HG02852 (cell line): ENCODE data around the gene RUVBL1.

Experiments used
- ATAC-seq: cut with Tn5 transposase; IDR thresholded peaks from one replicate; pipeline ENCODE4 v1.9.1; 2021; ENCODE audit warnings: mild to moderate bottlenecking, moderate library complexity; ENCODE audit not compliant: unreplicated experiment

Gene RUVBL1

DNA sequence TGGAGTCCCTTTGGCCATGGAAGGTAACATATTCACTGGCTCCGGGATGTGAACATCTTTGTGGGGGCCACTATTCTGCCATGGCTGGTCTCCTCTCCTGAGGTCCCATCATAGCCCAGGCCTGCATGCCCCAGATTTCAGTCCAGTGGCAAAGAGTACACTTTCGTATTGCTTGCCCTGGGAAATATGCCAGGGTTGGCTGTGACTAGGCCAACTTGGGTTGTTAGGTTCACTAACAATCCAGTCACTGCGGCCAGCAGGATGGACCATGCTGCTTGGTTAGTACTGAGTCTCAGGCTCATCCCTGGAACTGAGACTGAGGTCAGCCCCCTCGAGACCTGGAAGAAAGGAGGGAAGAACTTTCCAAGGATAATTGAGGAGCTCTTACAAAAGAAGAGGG lies 19.9 kb upstream of the RUVBL1 start:
- no peak for ATAC-seq

DNA sequence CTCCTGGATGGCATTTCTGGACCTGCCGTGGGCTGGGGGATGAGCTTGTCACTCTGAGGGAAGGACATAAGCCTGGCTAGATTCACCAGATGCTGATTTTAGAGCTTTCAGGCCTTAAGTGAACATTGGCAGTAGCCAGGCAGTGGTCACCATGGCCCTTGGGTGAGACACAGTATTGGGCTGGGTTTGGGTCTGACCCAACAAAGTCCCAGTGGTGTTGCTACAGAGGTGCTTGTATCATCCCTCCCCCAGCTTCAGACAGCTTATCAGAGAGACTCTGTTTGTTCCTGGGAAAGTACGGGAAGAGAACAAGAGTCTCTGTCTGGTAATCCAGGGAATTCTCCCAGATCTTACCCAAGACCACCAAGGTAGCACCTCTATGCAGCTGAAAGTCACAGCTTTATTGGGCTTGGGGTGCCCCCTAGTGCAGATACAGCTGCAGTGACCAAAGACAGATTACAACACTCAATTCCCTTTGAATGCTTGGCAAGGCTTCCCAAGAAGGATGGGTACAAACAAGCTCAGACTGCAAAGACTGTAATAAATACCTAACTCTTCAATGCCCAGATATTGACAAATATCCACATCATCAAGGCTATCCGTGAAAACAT lies 9.8 kb upstream of the RUVBL1 start:
- no peak for ATAC-seq

DNA sequence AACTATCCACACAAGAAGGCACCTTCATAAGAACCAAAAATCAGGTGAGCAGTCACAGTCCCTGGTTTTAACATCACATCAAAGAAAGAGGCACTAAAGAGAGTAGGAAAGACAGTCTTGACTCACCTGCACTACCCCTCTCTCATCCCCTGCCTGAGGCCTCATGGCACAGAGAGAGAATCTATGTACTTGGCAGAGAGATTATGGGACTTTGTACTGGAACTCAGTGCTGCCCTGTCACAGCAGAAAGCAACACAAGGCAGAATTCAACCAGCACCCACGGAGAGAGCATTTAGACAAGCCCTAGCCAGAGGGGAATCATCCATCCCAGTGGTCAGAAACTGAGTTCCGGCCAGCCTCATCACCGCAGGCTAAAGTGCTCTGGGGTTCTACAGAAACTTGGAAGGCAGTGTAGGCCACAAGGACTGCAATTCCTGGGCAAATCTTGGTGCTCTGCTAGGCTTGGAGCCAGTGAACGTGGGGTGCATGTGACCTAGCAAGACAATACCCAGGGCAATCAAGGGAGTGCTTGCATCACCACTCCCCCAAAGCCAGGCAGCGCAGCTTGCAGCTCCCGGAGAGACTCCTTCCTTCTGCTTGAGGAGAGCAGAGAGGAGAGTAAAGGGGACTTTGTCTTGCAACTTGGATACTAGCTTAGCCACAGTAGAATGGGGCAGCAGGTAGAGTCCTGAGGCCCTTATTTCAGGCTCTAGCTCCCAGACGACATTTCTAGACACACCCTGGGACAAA lies 8.5 kb upstream of the RUVBL1 start:
- no peak for ATAC-seq

DNA sequence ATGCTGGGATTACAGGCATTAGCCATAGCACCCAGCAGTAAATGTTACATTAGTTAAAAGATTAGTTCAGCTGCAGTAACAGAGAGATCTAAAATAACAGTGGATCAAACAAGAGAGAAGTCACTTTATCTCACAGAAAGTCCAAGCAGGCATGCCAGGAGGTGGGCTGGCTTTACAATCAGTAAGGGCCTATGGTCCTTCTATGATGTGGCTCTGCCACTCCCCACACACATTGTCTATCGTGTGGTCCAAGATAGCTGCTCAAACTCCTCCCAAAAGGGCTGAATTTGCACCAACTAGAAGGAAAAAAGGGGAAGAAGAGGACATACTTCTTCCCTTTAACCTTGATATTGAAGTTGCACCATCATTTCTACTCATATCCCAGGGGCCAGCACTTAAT lies 4.6 kb upstream of the RUVBL1 start:
- ATAC-seq = no peak

DNA sequence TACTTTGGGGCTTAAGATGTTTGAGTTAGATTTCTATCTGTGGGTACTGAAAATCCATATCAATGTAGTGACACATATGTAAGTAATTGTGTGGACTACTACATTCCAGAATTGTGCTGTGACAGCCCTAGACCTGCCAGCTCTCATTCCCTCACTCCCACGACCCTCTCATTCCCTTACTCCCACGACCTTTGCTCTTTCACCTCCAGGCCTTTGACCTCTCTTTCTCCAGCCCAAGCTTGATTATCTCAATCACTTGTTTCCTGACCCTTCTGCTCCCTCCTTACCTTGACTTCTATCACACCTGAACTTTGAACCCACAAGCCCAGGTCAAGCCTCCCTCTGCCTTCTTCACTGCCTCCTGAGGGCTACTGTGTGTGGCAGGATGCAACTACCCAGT lies 3.6 kb upstream of the RUVBL1 start:
- no peak for ATAC-seq

DNA sequence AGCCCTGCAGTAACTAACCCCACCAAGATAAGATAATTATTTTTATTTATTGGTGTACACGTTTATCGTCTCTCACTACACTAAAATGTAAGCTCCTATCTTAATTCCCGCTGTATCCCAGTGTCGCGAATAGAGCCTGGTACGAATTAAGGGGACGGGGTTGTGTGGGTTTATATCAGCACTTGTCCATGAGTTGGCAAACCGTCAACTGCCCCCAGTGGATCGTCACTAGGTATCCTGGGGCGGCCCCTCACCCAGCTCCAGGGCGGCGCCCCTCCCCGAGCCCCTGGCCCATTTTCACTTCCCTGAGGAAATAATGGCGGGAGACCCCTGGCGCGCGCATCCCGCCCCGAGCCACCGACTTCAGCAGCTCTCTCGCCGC lies 465 bp downstream of the RUVBL1 start:
- ATAC-seq = no peak

DNA sequence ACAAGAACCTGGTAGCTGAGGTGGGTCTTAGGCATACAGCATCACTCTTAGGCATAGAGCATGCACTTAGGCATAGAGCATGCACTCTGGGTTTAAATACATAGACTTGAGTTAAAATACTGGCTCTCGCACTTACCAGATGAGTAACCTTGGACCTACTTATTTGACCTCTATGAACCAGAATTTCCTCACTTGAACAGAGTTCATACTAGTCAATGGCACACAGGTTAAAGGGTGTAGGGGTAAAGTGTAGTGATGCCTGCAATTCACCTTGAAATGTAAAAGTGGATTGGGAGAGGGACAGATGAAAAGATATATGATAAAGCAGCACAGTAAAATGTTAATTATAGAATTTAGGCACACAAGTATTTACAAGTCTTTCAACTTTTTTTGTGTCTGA lies 1.6 kb downstream of the RUVBL1 start:
- no peak for ATAC-seq

DNA sequence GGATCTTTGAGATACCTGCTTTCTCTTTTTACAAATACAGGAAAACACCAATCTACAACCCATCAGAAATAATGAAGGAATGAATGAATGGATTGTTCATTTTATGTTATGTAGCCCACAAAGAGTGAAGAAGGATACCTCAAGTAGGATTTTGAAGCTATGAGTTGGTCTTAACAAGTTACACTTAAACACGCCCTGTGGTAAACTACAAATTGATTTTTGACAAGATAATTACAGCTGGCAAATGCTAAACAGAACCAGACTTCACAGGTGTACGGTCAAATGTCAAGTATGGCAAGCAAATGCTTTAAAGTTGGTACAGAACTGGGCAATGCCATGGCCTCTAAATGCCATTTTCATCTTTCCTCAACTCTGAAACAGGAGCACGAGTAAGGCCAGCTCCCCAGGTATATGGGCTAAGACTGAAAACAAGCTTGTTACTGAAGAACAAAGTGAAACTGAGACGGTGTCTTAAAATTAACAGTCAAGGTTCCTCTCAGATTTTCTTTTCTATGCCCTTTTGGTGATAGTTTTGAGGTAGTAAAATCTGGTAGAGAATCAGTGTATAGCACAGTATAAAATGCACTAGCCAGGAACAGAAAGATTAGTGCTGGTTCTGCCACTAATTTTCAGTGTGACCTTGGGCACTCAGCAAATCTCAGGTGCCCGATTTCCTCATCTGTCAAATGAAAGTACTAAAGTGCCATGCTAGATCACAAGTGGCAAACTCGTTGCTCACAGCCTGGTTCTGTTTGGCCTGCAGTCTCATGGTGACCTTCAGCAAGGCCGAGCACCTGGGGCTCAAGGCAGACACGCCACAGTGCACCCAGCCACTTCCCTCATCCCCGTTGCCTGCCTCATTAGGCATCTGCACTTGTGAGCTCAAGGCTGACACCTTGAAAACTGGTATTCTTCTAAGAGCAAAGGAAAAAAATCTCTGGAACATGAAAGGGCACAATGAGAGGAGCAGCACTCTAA lies 9.5 kb downstream of the RUVBL1 start:
- ATAC-seq = peak; percentile 65

DNA sequence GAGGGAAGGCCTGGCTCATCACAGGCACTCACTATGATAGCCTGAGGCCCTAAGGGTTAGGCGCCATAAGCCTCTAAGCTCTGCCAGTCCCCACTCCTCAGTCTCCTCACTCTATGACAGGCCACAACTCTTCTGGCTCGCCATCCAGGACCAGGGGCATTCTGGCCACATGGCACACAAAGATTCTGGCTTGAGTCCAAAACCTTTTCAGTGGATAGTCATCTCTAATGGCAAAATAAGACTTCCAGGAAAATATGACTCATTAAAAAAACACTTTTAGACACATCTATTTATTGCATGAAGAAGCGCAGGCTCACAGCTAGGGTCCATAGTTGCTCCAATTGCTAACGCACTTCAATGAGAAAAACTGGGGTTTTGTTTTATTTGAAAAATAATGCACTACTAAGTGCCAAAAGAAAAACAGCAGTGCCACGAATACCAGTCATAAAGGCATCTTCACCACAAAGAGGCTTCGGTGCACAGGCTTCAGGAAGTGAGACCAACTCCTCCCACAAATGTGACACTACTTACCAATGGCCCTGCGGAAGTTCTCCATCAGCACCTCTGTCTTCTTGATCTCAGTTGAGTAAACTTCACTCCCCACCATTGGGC lies 11.1 kb downstream of the RUVBL1 start:
- ATAC-seq = no peak

DNA sequence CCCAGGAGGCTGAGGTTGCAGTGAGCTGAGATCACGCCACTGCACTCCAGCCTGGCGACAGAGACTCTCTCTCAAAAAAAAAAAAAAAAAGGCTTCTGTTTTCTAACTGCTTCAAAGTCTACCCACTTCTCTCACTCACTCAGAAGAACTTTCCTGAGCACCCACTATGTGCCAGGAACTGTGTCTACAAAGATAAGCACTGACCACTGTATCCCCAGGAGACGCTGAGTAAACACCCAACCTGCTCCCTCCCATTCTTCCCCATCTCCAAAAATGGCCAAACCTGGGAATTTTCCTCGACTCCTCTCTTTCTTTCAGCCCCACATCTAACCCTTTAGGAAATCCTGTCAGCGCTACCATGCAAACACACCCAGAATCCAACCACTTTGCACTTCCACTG lies 12.5 kb downstream of the RUVBL1 start:
- ATAC-seq = no peak

DNA sequence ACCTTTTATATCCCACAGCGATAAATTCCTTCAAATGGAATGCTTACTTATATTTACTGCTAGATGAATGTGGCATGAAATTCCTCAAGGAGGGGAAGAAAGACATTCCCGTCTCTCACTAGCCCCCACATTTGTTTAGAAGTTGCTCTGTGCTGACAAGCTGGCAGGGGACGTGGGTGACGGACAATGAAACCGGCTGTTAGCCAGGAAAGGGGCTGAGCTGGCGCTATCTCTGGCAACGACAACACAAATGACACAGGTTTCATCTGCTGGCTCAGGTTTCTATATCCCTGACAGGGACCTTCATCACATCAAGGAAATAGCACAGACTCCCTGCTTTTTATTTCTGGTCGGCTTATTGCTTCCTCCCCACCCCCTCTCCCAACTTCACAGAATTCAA lies 15.8 kb downstream of the RUVBL1 start:
- ATAC-seq = no peak

DNA sequence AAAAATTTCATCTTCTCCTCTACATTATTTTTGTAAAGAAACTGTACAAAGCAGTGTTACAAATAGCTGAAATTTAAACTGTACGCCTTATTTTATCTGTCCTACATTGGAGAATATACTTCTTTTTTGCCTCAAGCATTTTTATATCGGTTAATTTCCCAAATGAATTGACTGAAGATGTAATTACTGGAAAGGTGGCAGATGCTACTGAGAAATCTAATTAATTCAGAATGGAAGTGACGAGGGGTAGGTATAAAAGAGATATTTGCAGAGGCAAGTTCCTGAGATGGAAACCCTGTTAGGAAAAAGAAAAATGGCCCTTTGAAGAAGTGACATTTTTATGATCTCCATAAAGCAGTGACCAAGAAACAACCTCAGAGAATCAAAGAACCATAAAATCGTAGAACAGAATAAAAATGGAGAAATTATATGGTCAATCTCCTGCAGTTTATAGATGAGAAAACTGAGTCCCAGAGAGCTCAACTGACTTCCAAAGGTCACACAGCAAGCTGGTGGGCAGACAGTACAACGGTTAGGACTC lies 20.4 kb downstream of the RUVBL1 start:
- no peak for ATAC-seq

DNA sequence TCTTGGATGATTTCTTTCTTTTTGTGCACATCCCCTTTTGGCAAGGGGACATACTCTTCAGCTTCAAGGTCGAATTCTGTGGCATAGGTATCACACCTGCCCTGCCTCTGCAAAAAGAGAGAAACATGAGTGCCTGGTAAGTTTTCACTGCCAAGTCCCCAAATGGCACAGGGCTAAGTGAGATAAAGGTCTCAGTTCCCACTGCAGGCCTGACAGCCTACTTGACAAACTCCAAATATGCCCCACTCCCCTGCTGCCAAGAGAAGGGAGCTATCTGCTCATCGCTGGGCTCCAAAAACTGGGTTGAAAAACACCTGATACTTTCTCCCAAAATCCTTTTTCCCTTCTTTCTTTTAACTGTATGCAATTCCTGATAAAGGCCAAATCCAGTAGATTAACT lies 23.0 kb downstream of the RUVBL1 start:
- ATAC-seq = no peak

DNA sequence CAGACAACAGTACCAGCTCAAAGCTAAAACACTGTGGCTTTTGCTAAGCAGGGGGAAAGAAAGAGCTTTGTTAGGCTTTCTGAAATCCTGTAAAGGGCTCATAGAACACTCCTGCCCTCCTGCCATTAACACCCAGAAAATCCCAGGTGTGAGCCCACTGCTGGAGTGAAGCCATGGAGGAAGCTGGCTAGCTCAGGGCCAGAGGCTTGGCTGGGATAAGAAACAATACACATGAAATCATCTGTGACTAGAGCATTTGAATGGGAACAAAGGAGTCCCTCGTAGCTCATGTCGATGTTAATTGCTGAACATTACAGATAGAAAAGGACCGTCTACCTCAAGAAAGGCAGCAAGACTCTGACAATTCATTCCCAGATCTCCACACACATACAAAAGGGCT lies 23.5 kb downstream of the RUVBL1 start:
- no peak for ATAC-seq

DNA sequence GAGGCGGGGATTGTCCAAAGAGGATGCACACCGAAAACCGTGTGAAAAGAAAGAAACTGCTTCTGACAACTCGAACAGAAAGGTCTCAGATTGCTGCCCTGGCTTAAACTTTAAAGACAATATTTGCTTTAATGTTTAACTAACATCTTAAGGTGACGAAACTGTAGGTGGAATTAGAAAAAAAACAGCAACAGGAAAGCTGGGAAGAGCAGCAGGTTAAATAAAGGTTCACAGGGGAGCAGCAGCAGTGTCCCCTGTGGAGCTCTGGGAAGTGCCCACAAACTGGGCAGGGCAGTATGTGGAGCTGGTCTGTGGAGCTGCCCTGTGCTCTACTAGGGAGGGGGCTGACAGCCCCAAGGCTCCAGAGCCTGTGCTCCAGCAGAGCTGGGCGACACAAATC lies 25.4 kb downstream of the RUVBL1 start:
- ATAC-seq = no peak

DNA sequence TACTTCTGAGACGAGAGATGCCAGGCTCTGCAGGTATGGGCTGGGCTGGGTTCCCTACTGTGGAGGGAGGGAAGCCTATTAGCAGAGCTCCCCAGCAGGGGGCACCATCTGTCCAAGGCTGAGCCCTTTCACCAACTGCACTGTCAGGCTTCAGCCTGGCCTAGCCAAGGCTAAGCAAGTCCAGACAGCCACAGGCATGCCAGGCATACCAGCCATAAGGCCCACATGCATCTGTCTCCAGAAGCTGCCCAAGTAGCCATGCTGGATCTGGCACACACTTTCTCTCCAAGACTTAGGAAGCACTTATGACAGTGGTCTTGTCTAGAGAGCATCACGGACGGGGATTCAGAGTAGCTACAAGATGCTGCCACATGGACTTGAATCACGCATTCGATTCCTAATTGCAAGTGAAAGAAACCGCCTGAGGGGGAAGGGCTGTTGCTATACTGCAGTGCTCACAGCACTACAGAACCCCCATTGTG lies 28.3 kb downstream of the RUVBL1 start:
- peak; percentile 83 for ATAC-seq

DNA sequence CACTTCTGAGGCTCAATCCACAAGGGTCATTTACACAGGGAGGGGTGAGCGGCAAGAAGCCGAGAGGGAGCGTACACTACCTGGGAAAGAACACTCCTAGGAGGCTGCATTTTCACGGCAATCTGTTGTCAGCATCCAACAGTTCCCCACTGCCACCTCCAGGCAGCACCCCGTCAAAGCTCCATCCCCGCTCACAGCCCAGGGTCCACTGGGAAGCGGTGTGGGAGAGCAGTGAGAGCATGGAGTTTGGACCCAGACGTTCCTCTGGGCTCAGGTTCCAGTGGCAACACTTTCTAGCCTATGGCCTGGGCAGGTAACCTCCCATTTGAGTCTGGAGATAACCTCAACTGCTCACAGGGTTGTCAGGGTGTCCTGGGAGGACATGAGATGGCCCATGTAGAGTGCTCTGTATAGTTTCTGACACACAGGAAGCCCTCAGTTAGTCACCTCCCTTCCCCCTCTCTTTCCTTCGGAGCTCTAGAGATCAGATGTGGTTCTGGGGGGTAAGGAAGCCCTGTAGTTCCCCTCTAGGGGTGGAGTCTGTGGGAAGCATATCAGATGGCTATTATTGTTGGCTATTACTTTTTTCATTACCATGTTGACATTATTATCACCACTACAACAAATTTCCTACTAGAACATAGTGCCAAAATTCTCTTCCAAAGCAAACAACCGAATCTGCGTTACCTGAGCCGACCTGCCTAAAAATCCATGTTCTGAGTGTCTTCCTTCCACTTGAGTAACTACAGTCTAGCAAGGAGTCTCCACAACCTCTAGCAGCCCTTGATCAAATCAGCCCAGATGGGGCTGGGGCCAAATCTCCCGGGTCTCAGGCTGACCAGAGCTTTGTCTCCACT lies 29.1 kb downstream of the RUVBL1 start:
- ATAC-seq = no peak

DNA sequence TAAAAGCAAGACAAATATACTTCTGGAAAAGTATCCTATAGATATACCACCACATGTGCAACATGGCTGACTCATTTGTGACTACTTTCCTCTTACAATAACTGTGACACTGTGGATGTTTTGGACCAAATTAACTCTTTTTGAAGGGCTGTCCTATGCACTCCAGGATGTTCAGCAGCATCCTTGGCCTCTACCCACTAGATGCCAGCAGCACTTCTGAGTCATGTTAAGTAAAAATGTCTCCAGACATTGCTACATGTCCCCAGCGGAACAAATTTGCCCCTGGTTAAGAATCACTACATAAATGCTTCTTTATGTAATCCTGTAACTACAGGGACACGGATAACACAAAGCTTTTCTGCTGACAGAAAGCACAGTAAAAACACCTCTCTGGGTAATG lies 32.0 kb downstream of the RUVBL1 start:
- ATAC-seq = no peak

DNA sequence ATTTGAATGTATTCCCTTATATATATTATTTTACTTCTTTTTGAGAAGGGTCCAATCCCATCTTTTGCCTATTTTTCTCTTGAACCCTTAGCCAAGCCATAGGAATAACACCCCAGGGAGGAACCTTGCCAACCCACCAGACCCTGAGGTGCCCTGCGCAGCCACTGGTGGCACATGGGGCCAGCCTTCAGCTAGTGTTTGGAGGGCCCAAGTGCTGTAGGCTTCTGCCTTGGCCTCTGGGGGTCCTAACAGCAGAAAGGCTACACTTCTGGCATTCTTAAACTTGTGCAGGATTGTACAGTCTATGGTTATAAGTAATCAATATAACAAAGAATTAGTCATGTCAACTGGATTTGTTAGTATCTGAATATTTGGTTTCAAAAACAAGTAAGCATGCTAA lies 34.5 kb downstream of the RUVBL1 start:
- no peak for ATAC-seq

DNA sequence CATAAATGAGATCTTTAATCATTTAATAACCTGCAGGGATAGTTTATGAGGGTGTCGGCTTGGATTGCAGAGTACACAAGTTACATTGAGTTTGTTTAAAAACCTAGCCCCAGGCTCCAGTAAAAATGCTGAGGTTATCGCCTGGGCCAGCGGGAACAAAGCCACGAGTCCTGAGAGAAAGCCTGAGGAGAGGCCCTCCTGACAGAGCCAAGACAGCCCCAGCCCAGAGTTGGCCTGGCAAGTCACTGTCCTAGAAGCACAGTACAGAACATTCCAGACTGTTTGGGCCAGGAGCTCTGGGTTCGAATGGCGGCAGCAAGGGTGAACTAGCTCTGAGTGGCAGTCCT lies 39.0 kb downstream of the RUVBL1 start:
- ATAC-seq = no peak
